HepG2 (cell line): ENCODE measurements around the gene UGT2B11. TPM values are rescaled to one million over a fixed set of nuclear protein-coding genes. Genes with fewer than 3 reads are reported as not detected.
"Not testable (repeated sequence)": the region's sequence is repeated elsewhere in the genome, so short reads cannot be mapped to it uniquely, and the experiment has no call there.

Experiments used
- ATAC-seq: fragments of 200-7000 bp; cut with Tn5 transposase; 3 replicates; pipeline ENCODE4 v1.9.1; 2020; ENCODE audit warnings: mild to moderate bottlenecking, moderate library complexity
- BruUV-seq: library from RNA; stranded (reverse); fragments of 400-500 nt; replicated peaks from 2 replicates; lab custom pipeline; 2021; lab: Mats Ljungman, UMichigan
- CTCF ChIA-PET: fragments of 300-600 bp; formaldehyde crosslinking; extraction: SDS; loops from one replicate; lab custom pipeline; 2021; ENCODE audit warnings: low total read pairs, inconsistent platforms, low intra/inter-chr PET ratio; lab: Yijun Ruan, JAX
- POLR2A ChIA-PET: fragments of 350-600 bp; sonication (Branson Sonifier 250); formaldehyde crosslinking; loops from one replicate; lab custom pipeline; 2020; ENCODE audit warnings: antibody characterized with exemption, inconsistent platforms; lab: Yijun Ruan, JAX
- DNase-seq: peaks from one replicate; pipeline ENCODE4 v3.0.0-alpha.2; 2015; ENCODE audit warnings: low spot score
- FAIRE-seq: peaks from 3 replicates; lab custom pipeline; 2011; peaks lifted over from hg19 to GRCh38; lab: Jason Lieb, UNC
- H2AFZ ChIP-seq: one replicate; pipeline ENCODE4 v1.6.1; 2011; ENCODE audit warnings: low read length, inconsistent platforms
- H3K27ac ChIP-seq: fragments of 300-600 bp; 3 replicates; pipeline ENCODE4 v1.8.0; 2011; ENCODE audit warnings: mixed run types, mild to moderate bottlenecking, mixed read lengths, low read length, inconsistent platforms; ENCODE audit not compliant: insufficient read depth; ENCODE audit errors: extremely low read length
- H3K27me3 ChIP-seq, 2 experiments: fragments of 200-600 bp in 1 of 2; 2 replicates in 1 of 2; 3 replicates in 1 of 2; pipeline versions ENCODE4 v1.6.0 to v1.8.0; 2011; ENCODE audit warnings: low read length in 2 of 2, mild to moderate bottlenecking in 2 of 2, moderate library complexity in 2 of 2, inconsistent platforms in 1 of 2; ENCODE audit not compliant: insufficient read depth in 2 of 2, control insufficient read depth in 1 of 2
- H3K36me3 ChIP-seq, 2 experiments: fragments of 200-600 bp in 1 of 2; replicated peaks in 1 of 2; 2 replicates in 1 of 2; 3 replicates in 1 of 2; pipeline versions ENCODE4 v1.5.1 to v1.8.0; 2011; ENCODE audit warnings: low read length in 2 of 2, inconsistent platforms in 1 of 2; ENCODE audit not compliant: insufficient read depth in 2 of 2, control insufficient read depth in 1 of 2
- H3K4me1 ChIP-seq: 2 replicates; pipeline ENCODE4 v1.5.1; 2012; ENCODE audit warnings: low read length, inconsistent platforms; ENCODE audit not compliant: insufficient read depth
- H3K4me2 ChIP-seq: 2 replicates; pipeline ENCODE4 v1.6.0; 2011; ENCODE audit warnings: low read depth, low read length, inconsistent platforms
- H3K4me3 ChIP-seq, 3 experiments: fragments of 200-600 bp in 1 of 3; sonication (generic), shearing (Covaris generic) in 1 of 3; replicated peaks in 1 of 3; 2 replicates each; pipeline ENCODE4 v1.5.1; 2011 to 2016; ENCODE audit warnings: low read length in 3 of 3, inconsistent platforms in 2 of 3, low read depth in 2 of 3, mild to moderate bottlenecking in 2 of 3, control low read depth in 1 of 3, mixed read lengths in 1 of 3; ENCODE audit not compliant: insufficient read depth in 1 of 3
- H3K79me2 ChIP-seq: one replicate; pipeline ENCODE4 v1.6.1; 2011; ENCODE audit warnings: low read length, inconsistent platforms; ENCODE audit not compliant: insufficient read depth
- H3K9ac ChIP-seq: 2 replicates; pipeline ENCODE4 v1.6.0; 2011; ENCODE audit warnings: mild to moderate bottlenecking, low read depth, low read length, inconsistent platforms; ENCODE audit not compliant: insufficient read depth
- H3K9me3 ChIP-seq: 2 replicates; pipeline ENCODE4 v1.5.1; 2012; ENCODE audit warnings: mild to moderate bottlenecking, low read length
- H4K20me1 ChIP-seq: 2 replicates; pipeline ENCODE4 v1.6.0; 2011; ENCODE audit warnings: inconsistent platforms, mild to moderate bottlenecking, low read length, moderate library complexity; ENCODE audit not compliant: insufficient read depth
- CTCF ChIP-seq: sonication (generic); formaldehyde crosslinking; IDR thresholded peaks from 2 replicates; pipeline ENCODE4 v1.5.0; 2020; ENCODE audit warnings: mild to moderate bottlenecking, missing genetic modification reagents, moderate library complexity
- RAD21 ChIP-seq: fragments of 450-650 bp; formaldehyde crosslinking; IDR thresholded peaks from 2 replicates; pipeline ENCODE4 v1.5.0; 2020; ENCODE audit warnings: mild to moderate bottlenecking
- SMC3 ChIP-seq: IDR thresholded peaks from 2 replicates; pipeline ENCODE4 v1.6.1; 2011; ENCODE audit warnings: low read length, improper control_type of control experiment
- STAG1 ChIP-seq: sonication (generic); formaldehyde crosslinking; IDR thresholded peaks from 2 replicates; pipeline ENCODE4 v1.4.0; 2020; ENCODE audit warnings: missing genetic modification reagents
- ZMYM4 ChIP-seq: sonication (generic); formaldehyde crosslinking; IDR thresholded peaks from 2 replicates; pipeline ENCODE4 v1.8.1; 2023; ENCODE audit warnings: mild to moderate bottlenecking, missing genetic modification reagents
- WGBS: methylation state at CpG from one replicate; pipeline ENCODE4 v1.1.6; 2017; ENCODE audit warnings: low lambda C conversion rate; 5-methylcytosine and 5-hydroxymethylcytosine counted together
- in situ Hi-C: cut with HindIII; loops from 2 replicates; pipeline ENCODE4 v1.10.0; 2017; ENCODE audit warnings: low pct_unique_long_range_greater_than_20kb; ENCODE audit not compliant: extremely low pct_ligation_motif_present
- intact Hi-C: fragments of 100-400 bp; cut with micrococcal nuclease; formaldehyde crosslinking; loops from one replicate; pipeline ENCODE4 v1.10.0; 2022; ENCODE audit not compliant: unreplicated experiment
- polyA plus RNA-seq, 8 experiments: library from polyadenylated mRNA; depleted of rRNA in 3 of 8; stranded (reverse) in 7 of 8; unstranded in 1 of 8; fragments of >200 nt; fragmentation: Illumina TruSeq in 4 of 8; extraction: Trizol in 4 of 8; gene quantifications; 2 replicates each; pipeline versions ENCODE4 v1.2.1 to v1.2.3, GENCODE V29; 2011 to 2016; ENCODE audit warnings: low read depth in 4 of 8, missing spikeins in 1 of 8, mixed read lengths in 1 of 8; ENCODE audit not compliant: insufficient read depth in 1 of 8
- total RNA-seq, 5 experiments: library from RNA; depleted of rRNA; stranded (reverse); fragments of >200 nt; fragmentation: Illumina TruSeq; extraction: Trizol; gene quantifications; 2 replicates each; pipeline ENCODE4 v1.2.3, GENCODE V29; 2016; ENCODE audit warnings: low read depth in 1 of 5

The UGT2B11 gene
- total and polyA plus RNA-seq, 2 of the 13 experiments (the other 11 are each of a cell fraction or from before 2014, with no cell fraction given), result 1.4 to 2.1 TPM

GRCh38 chr4:69223277-69223676, 8.7 kb upstream of the UGT2B11 start:
- H4K20me1 ChIP-seq, H3K36me3 ChIP-seq: not testable (repeated sequence)
- TF ChIP-seq STAG1 (CRISPR knock-in tag), result peak; percentile 86
- peak; percentile 41; the same call in 1 of the 2 replicates for TF ChIP-seq ZMYM4 (CRISPR knock-in tag)
- TF ChIP-seq RAD21 (CRISPR knock-in tag), result peak; percentile 46; the same call in 1 of the 2 replicates
- TF ChIP-seq CTCF, result peak; percentile 70
- TF ChIP-seq SMC3, result peak; percentile 57; the same call in 1 of the 2 replicates
- TF ChIP-seq, all 625 proteins: peak for 5; not testable (repeated sequence) for 620
- CTCF ChIA-PET, POLR2A ChIA-PET, H3K9ac ChIP-seq, H3K4me2 ChIP-seq, H2AFZ ChIP-seq, DNase-seq, H3K79me2 ChIP-seq, in situ Hi-C loops, H3K4me1 ChIP-seq, H3K27ac ChIP-seq, H3K9me3 ChIP-seq, FAIRE-seq, H3K4me3 ChIP-seq, intact Hi-C loops, H3K27me3 ChIP-seq, BruUV-seq: not testable (repeated sequence)
- ATAC-seq, result peak; percentile 67
- WGBS, result 36% methylated on average over 6 of the region's 6 CpGs

- DNase-seq, H3K36me3 ChIP-seq, H3K4me1 ChIP-seq, H3K4me3 ChIP-seq, BruUV-seq, H3K9me3 ChIP-seq, H4K20me1 ChIP-seq, H2AFZ ChIP-seq, in situ Hi-C loops, H3K9ac ChIP-seq, H3K27ac ChIP-seq, H3K79me2 ChIP-seq, H3K4me2 ChIP-seq, H3K27me3 ChIP-seq, POLR2A ChIA-PET, CTCF ChIA-PET, FAIRE-seq, ATAC-seq: not testable (repeated sequence)
- WGBS, result 40% methylated on average over 2 of the region's 2 CpGs
- intact Hi-C loops, result loop anchor here (2.0 kb wide), 1 partner anchor 54 kb away; no protein-coding TSS in a partner anchor
Observed at GRCh38 chr4:69218491-69218890, 3.9 kb upstream of the UGT2B11 start.
